Neural cell (in vitro differentiated cells): Measurements from ENCODE around the gene IP6K3.

ENCODE experiments used
- SMC3 ChIP-seq: fragments of 450-650 bp; conservative IDR thresholded peaks from 2 replicates; pipeline ENCODE4 v1.6.1; 2014; ENCODE audit warnings: antibody characterized with exemption, mild to moderate bottlenecking, moderate library complexity; ENCODE audit not compliant: poor library complexity
- TF ChIP-seq, protein P1 (sequence below): fragments of 450-650 bp; IDR thresholded peaks from 2 replicates; pipeline ENCODE4 v1.5.1; 2014; ENCODE audit warnings: antibody characterized with exemption, mild to moderate bottlenecking, moderate library complexity; ENCODE audit not compliant: poor library complexity, severe bottlenecking

GRCh38 chr6:33742837-33743236 lies 3.9 kb downstream of the IP6K3 start:
- TF ChIP-seq, protein P1, sequence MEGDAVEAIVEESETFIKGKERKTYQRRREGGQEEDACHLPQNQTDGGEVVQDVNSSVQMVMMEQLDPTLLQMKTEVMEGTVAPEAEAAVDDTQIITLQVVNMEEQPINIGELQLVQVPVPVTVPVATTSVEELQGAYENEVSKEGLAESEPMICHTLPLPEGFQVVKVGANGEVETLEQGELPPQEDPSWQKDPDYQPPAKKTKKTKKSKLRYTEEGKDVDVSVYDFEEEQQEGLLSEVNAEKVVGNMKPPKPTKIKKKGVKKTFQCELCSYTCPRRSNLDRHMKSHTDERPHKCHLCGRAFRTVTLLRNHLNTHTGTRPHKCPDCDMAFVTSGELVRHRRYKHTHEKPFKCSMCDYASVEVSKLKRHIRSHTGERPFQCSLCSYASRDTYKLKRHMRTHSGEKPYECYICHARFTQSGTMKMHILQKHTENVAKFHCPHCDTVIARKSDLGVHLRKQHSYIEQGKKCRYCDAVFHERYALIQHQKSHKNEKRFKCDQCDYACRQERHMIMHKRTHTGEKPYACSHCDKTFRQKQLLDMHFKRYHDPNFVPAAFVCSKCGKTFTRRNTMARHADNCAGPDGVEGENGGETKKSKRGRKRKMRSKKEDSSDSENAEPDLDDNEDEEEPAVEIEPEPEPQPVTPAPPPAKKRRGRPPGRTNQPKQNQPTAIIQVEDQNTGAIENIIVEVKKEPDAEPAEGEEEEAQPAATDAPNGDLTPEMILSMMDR, result no peak
- no peak for TF ChIP-seq SMC3
